Measurements from ENCODE around the gene FRMD4A.
"Not testable (repeated sequence)": the region's sequence is repeated elsewhere in the genome, so short reads cannot be mapped to it uniquely, and the experiment has no call there.

FRMD4A gene

GRCh38 chr10:13720699-13721098 lies 610.0 kb downstream of the FRMD4A start:
- no peak for DNase-seq (ENCODE audit: low read depth)

GRCh38 chr10:13719425-13719824 lies 611.3 kb downstream of the FRMD4A start:
- no peak for DNase-seq (ENCODE audit: low read depth)

GRCh38 chr10:13718820-13719219 lies 611.9 kb downstream of the FRMD4A start:
- DNase-seq (ENCODE audit: low read depth): no peak

DNA sequence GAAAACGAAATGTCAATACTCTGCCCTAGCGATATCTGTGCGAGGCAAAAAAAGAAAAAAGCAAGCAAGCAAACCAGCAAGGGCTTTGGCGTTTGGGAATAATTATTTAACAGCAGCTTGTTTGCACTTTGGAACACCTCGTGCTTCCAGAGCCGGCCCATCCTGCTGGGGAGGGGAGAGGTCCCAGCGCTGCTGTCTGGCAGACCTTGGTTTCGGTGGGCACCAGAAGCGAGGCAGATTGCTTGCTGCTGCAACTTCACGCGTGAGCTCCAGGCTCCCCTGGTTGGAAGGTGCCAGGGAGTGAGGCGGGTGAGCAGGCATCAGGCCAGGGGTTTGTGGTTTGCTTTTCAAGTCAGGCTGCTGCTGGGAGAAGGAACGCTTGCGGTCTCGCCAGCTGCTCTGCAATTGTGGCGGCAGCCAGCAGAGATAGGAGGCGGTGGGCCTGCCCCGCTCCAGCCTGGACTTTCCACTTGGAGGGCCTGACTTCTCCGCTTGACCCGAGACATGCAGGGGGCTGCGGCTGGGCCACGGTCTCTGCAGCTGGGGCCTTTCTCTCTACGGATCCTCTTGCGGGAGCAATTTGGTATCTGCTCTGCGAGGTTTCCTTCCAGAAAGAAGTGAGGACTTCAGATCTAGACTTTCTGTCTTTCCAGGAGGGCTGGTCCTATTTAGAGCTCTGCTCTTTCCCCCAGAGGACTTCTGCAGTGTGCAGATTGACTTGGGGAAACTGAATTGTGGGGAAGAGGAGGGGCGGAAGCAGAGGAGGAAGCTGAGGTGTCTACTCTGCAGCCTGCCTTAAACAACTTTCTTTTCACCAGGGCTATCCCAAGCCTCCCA lies 612.6 kb downstream of the FRMD4A start:
- peak; percentile 2 for DNase-seq (ENCODE audit: low read depth)

DNA sequence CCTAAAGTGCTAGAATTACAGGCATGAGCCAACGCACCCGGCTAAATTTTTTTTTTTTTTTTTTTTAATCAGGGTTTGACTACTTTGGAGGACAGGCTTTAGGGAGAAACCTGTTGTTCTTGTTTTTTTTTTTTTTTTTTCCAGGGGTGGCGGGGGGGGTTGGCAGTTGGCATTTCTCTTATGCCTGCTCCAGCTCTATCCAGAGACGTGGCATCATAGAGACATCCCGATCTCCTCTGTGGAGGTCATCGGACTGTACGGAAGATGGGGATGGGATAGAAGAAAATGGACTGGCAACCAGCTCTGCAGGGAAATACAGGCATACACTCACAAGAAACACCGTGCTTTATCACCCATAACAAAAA lies 613.2 kb downstream of the FRMD4A start:
- no peak for DNase-seq (ENCODE audit: low read depth)

DNA sequence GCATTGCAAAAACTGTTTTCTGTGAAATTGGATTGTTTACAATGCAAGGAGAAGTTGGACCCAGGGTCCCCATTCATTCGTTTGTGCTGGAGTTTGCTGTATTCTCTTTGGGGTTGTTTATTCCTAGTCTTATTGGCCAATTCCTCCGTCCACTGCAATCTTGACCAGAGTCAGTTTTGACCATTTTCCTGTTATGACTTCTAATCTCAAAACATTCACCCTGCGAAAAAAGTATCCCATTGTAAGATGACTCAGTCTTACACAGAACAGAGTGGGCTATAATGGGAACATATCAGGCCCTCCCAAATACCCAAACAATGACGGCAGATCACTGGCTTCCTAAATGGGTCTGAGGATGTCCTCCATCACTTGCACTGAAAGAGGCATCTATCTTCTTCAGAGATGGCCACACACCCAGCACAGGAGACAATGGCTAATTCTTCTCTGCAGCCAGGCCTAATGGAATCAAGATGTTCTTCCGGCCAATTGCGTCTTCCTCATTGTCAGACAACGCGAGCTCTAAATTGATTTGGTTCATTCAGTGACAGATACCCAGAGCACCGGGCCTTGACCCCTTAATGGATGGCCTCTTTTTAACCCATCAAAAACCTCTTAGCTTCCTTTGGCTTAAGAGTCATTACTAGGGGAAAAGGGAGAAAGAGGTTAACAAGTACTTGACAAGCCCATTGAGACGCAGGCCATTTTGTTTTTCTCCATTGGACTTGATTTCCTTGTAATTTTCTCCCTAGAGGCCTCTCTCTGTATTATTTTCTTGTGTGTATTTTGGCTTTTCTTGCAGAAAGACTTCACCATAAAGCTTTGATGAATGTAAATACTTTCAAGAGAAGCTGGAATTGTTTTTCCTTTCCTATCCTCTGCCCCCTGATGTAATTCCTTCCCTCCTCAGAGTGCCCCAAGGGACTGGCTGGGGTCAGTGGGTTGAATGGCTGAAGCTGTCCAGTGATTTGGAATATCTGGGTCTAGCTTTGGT lies 614.3 kb downstream of the FRMD4A start:
- no peak for DNase-seq (ENCODE audit: low read depth)

DNA sequence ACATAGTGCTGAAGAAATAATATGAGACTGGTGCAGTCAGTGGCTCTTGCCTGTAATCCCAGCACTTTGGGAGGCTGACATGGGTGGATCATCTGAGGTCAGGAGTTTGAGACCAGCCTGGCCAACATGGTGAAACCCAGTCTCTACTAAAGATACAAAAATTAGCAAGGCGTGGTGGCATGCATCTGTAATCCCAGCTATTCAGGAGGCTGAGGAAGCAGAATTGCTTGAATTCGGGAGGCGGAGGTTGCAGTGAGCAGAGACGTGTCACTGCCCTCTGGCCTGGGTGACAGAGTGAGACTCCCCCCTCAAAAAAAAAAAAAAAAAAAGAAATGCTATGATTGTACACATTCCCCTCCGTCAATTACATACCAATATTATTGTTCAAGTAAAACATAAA lies 615.1 kb downstream of the FRMD4A start:
- not testable (repeated sequence) for DNase-seq (ENCODE audit: low read depth)

- no peak for DNase-seq (ENCODE audit: low read depth)
Observed at GRCh38 chr10:13715100-13715499, 615.6 kb downstream of the FRMD4A start.

DNA sequence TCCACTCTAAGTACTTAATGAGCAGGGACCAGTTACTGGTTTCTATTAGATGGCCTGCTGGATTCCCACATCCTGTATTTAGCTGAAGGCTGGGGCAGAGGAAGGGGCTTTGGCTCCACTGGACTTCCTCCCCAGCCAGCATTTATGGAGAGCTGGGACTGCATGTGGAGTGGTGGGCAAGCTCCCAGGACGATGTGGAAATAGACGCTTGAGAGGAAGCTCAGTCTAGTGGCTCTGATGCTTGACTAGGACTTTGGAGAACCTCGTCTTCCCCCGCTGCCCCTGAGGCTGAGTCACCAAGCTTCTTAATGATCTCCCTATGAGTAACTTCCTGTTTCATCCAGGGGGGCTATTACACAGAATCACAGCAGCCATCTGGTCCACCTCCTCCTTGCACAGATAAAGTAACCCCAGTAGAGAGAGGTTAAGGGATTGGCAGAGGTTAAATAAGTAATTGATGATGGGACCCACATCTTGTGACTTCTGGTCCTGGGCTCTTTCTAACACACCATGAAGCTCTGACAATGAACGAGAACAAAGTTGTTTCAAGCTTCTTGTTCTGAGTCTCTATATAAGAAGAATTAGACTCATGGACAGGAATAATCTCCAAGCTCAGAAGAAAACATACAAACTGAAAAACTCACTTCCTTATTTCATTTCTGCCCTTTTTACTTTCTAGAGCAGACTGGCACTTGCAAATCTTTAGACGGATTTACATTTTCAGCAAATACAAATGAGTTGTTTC lies 617.7 kb downstream of the FRMD4A start:
- no peak for DNase-seq (ENCODE audit: low read depth)

- DNase-seq (ENCODE audit: low read depth): no peak
Observed at GRCh38 chr10:13712476-13712836, 618.3 kb downstream of the FRMD4A start.

DNA sequence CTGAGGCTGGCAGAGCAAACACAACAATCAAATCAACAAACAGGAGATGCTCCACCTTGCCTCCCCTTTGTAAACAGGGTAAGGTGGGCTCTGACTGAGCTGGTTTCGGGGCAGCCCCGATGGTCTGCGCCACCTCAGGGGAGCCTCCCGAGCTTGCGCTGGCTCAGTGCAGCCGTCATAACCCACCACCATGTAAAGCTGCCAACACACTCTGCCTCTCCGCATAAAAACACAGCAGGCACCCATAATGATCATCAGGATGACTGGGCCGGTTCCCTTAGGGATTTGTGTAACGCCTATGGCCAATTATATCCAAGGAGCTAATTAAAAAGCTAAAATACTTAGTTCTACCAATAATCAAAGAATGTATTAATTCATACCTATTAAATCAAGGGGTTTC lies 619.4 kb downstream of the FRMD4A start:
- DNase-seq (ENCODE audit: low read depth): no peak

DNA sequence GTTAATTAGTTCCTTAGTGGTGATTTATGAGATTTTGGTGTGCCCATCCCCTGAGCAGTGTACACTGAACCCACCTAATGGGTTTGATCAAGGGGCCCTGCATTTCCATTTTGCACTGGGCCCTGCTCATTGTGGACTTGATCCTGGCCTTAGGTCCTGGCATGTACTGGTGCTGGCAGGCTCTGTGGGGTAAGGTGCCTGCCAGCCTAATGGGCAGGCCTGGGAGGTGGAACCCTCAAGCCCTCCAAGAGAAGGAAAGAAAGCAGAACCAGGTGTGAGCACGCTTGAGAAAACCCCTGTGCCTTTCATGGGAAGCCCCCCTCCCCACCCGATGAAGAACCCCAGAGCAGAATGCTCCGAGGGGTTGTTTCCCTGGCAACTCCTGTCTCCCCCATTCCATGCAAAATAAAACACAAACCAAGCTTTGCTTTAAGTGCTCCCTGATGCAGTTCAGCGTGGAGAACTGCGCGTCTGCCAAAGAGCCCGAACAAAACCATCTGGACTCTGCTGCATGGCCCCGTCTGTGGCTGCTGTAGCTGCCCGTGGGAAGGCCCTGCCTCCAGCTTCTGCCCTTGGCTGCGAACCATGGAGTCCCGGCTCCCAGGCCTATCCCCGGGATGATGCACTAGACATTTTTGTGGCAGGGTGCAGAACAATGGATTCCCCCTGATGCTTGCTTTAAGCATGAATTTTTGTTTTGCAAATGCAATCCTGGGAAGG lies 620.6 kb downstream of the FRMD4A start:
- DNase-seq (ENCODE audit: low read depth): no peak

- no peak for DNase-seq (ENCODE audit: low read depth)
Observed at GRCh38 chr10:13708256-13708990, 622.3 kb downstream of the FRMD4A start.

DNA sequence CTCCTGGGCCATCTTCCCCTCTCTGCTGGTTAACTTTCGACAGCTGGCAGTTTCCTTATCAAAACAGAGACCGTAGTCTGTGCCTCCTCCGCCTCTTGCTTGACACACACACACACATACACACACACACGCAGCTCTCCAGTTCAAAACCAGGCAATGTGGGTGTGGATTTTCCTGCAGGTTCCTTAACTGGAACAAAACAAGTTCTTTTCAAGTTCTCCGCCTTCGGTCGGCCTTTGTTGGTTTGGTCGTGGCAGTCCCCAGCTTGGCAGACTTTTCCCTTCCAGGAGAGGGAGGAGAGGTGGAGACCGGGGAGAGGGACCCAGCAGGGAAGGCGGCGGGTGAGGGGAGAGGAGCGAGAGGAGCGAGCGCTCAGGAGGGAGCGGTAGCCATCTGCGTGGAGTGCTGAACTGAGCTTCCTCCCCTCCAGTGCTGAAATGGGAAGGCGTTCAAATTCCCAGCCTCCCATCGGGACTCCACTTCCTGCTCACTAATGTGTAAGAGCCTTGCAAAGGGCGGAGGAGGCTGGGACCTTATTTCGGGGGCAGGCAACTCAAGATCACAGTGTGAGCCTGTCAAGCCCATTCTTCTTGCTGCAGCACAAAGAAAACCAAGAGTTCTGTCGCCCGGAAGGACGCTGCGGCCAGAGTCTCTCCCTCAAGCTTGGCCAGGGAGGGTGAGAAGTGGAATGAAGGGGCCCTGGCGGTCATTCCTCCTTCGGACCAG lies 623.4 kb downstream of the FRMD4A start:
- DNase-seq (ENCODE audit: low read depth): no peak

GRCh38 chr10:13706604-13707003 lies 624.1 kb downstream of the FRMD4A start:
- no peak for DNase-seq (ENCODE audit: low read depth)

GRCh38 chr10:13706175-13706574 lies 624.5 kb downstream of the FRMD4A start:
- DNase-seq (ENCODE audit: low read depth): no peak

- DNase-seq (ENCODE audit: low read depth): no peak
Observed at GRCh38 chr10:13705526-13706174, 625.1 kb downstream of the FRMD4A start.

GRCh38 chr10:13704964-13705363 lies 625.8 kb downstream of the FRMD4A start:
- DNase-seq (ENCODE audit: low read depth): no peak

- no peak for DNase-seq (ENCODE audit: low read depth)
Observed at GRCh38 chr10:13703997-13704536, 626.7 kb downstream of the FRMD4A start.
